ENCODE results near the gene AMOTL1.
A peak's percentile ranks its signal among the peaks of the same experiment; 100 is the strongest.

DNA sequence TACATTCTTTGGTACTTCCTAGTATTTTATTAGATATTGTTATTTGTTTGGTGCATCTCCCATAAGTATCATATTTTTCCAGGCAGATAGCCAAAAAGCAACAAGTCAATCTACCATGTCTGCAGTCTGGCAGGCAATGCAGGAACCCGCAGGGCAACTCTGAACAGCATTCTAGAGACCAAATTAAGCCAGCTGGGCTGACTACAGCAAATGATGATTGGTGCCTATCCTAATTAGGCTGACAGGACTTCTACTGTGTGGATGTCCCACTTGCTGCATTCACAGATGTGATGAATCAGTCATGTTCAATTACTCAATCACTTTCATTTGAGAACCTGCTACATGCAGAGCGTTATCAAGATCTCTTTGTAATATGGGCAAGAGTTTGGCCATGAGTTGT is 40.3 kb upstream of the AMOTL1 start:
- TF ChIP-seq EZH2 (IDR thresholded peaks at IDR 0.05) (no peak), POLR2AphosphoS5 (IDR thresholded peaks at IDR 0.05; ENCODE audit: borderline replicate concordance, low read depth, low read length) (no peak), FOXP2 (optimal IDR thresholded peaks at IDR 0.05; ENCODE audit: control extremely low read depth, extremely low read length, insufficient read depth) (peak; percentile 20)

All from SK-N-MC (cell line).